IMR-90 (cell line): Measurements from ENCODE around the gene COL4A3. TPM values are rescaled to one million over a fixed set of nuclear protein-coding genes. Genes with fewer than 3 reads are reported as not detected.

Experiments
- ATAC-seq: fragments of 200-7000 bp; cut with Tn5 transposase; 2 replicates; pipeline ENCODE4 v1.9.1; 2020; ENCODE audit warnings: low read depth, mild to moderate bottlenecking, moderate library complexity
- BruUV-seq: library from RNA; stranded (reverse); fragments of 400-500 nt; replicated peaks from 2 replicates; lab custom pipeline; 2021; lab: Mats Ljungman, UMichigan
- CTCF ChIA-PET: fragments of 300-600 bp; formaldehyde crosslinking; extraction: SDS; loops from one replicate; lab custom pipeline; 2021; ENCODE audit warnings: antibody characterized with exemption; lab: Yijun Ruan, JAX
- POLR2A ChIA-PET: fragments of 300-600 bp; sonication (Branson Sonifier 250); formaldehyde crosslinking; loops from one replicate; lab custom pipeline; 2022; ENCODE audit warnings: antibody characterized with exemption; ENCODE audit not compliant: unreplicated experiment; lab: Charles Lee
- DNase-seq: peaks from one replicate; pipeline ENCODE4 v3.0.0; 2013
- H2AFZ ChIP-seq: replicated peaks from 2 replicates; pipeline ENCODE3; 2013; ENCODE audit warnings: low read length, mild to moderate bottlenecking; ENCODE audit not compliant: poor library complexity
- H2AK5ac ChIP-seq: 2 replicates; pipeline ENCODE4 v1.6.1; 2013; ENCODE audit warnings: low read depth, low read length, inconsistent platforms
- H2AK9ac ChIP-seq: replicated peaks from 2 replicates; pipeline ENCODE3; 2013; ENCODE audit warnings: mild to moderate bottlenecking, low read depth, low read length, moderate library complexity; ENCODE audit not compliant: poor library complexity
- H2BK120ac ChIP-seq: 2 replicates; pipeline ENCODE4 v1.6.1; 2013; ENCODE audit warnings: low read depth, low read length, inconsistent platforms
- H2BK15ac ChIP-seq: 3 replicates; pipeline ENCODE4 v1.6.1; 2013; ENCODE audit warnings: low read depth, low read length, inconsistent platforms
- H2BK20ac ChIP-seq: 2 replicates; pipeline ENCODE4 v1.6.1; 2013; ENCODE audit warnings: low read depth, mild to moderate bottlenecking, inconsistent platforms, low read length, moderate library complexity
- H2BK5ac ChIP-seq: 2 replicates; pipeline ENCODE4 v1.6.1; 2013; ENCODE audit warnings: mild to moderate bottlenecking, low read depth, low read length, inconsistent platforms; ENCODE audit not compliant: poor library complexity, severe bottlenecking
- H3K14ac ChIP-seq: replicated peaks from 2 replicates; pipeline ENCODE4 v1.6.1; 2013; ENCODE audit warnings: low read depth, low read length, inconsistent platforms
- H3K18ac ChIP-seq: 2 replicates; pipeline ENCODE4 v1.6.1; 2013; ENCODE audit warnings: low read depth, low read length, control low read depth
- H3K23ac ChIP-seq: 2 replicates; pipeline ENCODE4 v1.6.1; 2013; ENCODE audit warnings: low read depth, low read length, inconsistent platforms
- H3K27ac ChIP-seq: 2 replicates; pipeline ENCODE4 v1.5.1; 2013; ENCODE audit warnings: mild to moderate bottlenecking, control low read depth, low read length; ENCODE audit not compliant: insufficient read depth
- H3K27me3 ChIP-seq: 2 replicates; pipeline ENCODE4 v1.6.1; 2013; ENCODE audit warnings: low read length; ENCODE audit not compliant: control insufficient read depth, insufficient read depth
- H3K36me3 ChIP-seq: 2 replicates; pipeline ENCODE4 v1.6.1; 2013; ENCODE audit warnings: low read length, mixed read lengths; ENCODE audit not compliant: control insufficient read depth, insufficient read depth
- H3K4ac ChIP-seq: 2 replicates; pipeline ENCODE4 v1.6.1; 2013; ENCODE audit warnings: low read depth, low read length, inconsistent platforms
- H3K4me1 ChIP-seq: 2 replicates; pipeline ENCODE4 v1.6.1; 2013; ENCODE audit warnings: low read length, mixed read lengths; ENCODE audit not compliant: control insufficient read depth, insufficient read depth
- H3K4me2 ChIP-seq: 2 replicates; pipeline ENCODE4 v1.6.1; 2013; ENCODE audit warnings: low read depth, mild to moderate bottlenecking, control low read depth, low read length, moderate library complexity
- H3K4me3 ChIP-seq: 2 replicates; pipeline ENCODE4 v1.5.1; 2013; ENCODE audit warnings: low read depth, mild to moderate bottlenecking, control low read depth, low read length, moderate library complexity; ENCODE audit not compliant: insufficient read depth
- H3K56ac ChIP-seq: 2 replicates; pipeline ENCODE4 v1.6.1; 2013; ENCODE audit warnings: low read length, inconsistent platforms; ENCODE audit not compliant: insufficient read depth; ENCODE audit errors: extremely low read depth
- H3K79me1 ChIP-seq, 2 experiments: 2 replicates each; pipeline ENCODE4 v1.6.1; 2013; ENCODE audit warnings: low read length in 2 of 2, inconsistent platforms in 1 of 2, low read depth in 1 of 2
- H3K9ac ChIP-seq: 2 replicates; pipeline ENCODE4 v1.6.1; 2013; ENCODE audit warnings: low read depth, low read length, control low read depth
- H3K9me1 ChIP-seq: 2 replicates; pipeline ENCODE4 v1.6.1; 2013; ENCODE audit warnings: low read length, inconsistent platforms; ENCODE audit not compliant: insufficient read depth
- H3K9me3 ChIP-seq: 2 replicates; pipeline ENCODE4 v1.6.1; 2013; ENCODE audit warnings: low read length; ENCODE audit not compliant: control insufficient read depth, insufficient read depth
- H4K20me1 ChIP-seq: 2 replicates; pipeline ENCODE4 v1.6.1; 2013; ENCODE audit warnings: low read length, inconsistent platforms; ENCODE audit not compliant: insufficient read depth
- H4K5ac ChIP-seq: 2 replicates; pipeline ENCODE4 v1.6.1; 2013; ENCODE audit warnings: mild to moderate bottlenecking, low read depth, low read length, control low read depth
- H4K8ac ChIP-seq, 2 experiments: 2 replicates each; pipeline ENCODE4 v1.6.1; 2013; ENCODE audit warnings: low read depth in 2 of 2, low read length in 2 of 2, control low read depth in 1 of 2, inconsistent platforms in 1 of 2
- H4K91ac ChIP-seq: 2 replicates; pipeline ENCODE4 v1.6.1; 2013; ENCODE audit warnings: low read depth, low read length, inconsistent platforms; ENCODE audit not compliant: insufficient read depth
- BHLHE40 ChIP-seq: fragments of 150-350 bp; IDR thresholded peaks from 2 replicates; pipeline ENCODE4 v1.6.1; 2016; ENCODE audit warnings: mild to moderate bottlenecking, low read depth, low read length
- CEBPB ChIP-seq: IDR thresholded peaks from 2 replicates; pipeline ENCODE4 v1.6.1; 2012; ENCODE audit warnings: low read depth, low read length, improper control_type of control experiment
- CHD1 ChIP-seq: IDR thresholded peaks from 2 replicates; pipeline ENCODE4 v1.6.1; 2012; ENCODE audit warnings: low read depth, low read length, improper control_type of control experiment
- CTCF ChIP-seq: conservative IDR thresholded peaks from 2 replicates; pipeline ENCODE4 v1.5.1; 2012; ENCODE audit warnings: mild to moderate bottlenecking, low read depth, low read length, improper control_type of control experiment
- ELK1 ChIP-seq: fragments of 150-350 bp; IDR thresholded peaks from 2 replicates; pipeline ENCODE4 v1.6.1; 2016; ENCODE audit warnings: low read depth, mild to moderate bottlenecking, low read length, moderate library complexity, borderline replicate concordance
- FOS ChIP-seq: fragments of 150-350 bp; IDR thresholded peaks from 2 replicates; pipeline ENCODE4 v1.6.1; 2016; ENCODE audit warnings: low read depth, low read length
- MAFK ChIP-seq: IDR thresholded peaks from 2 replicates; pipeline ENCODE4 v1.6.1; 2012; ENCODE audit warnings: low read depth, low read length, improper control_type of control experiment
- MAZ ChIP-seq: IDR thresholded peaks from 2 replicates; pipeline ENCODE4 v1.6.1; 2012; ENCODE audit warnings: low read depth, mild to moderate bottlenecking, low read length, improper control_type of control experiment, moderate library complexity, borderline replicate concordance
- MXI1 ChIP-seq: IDR thresholded peaks from 2 replicates; pipeline ENCODE4 v1.6.1; 2012; ENCODE audit warnings: low read depth, mild to moderate bottlenecking, low read length, moderate library complexity, borderline replicate concordance
- NFE2L2 ChIP-seq: fragments of 150-350 bp; IDR thresholded peaks from 2 replicates; pipeline ENCODE4 v1.6.1; 2016; ENCODE audit warnings: low read depth, mild to moderate bottlenecking, low read length
- POLR2A ChIP-seq: IDR thresholded peaks from 2 replicates; pipeline ENCODE4 v1.6.1; 2012; ENCODE audit warnings: mild to moderate bottlenecking, low read depth, low read length
- RAD21 ChIP-seq: IDR thresholded peaks from 2 replicates; pipeline ENCODE4 v1.6.1; 2012; ENCODE audit warnings: low read length, improper control_type of control experiment
- RCOR1 ChIP-seq: IDR thresholded peaks from 2 replicates; pipeline ENCODE4 v1.6.1; 2012; ENCODE audit warnings: mild to moderate bottlenecking, low read length, improper control_type of control experiment; ENCODE audit not compliant: insufficient replicate concordance
- RFX5 ChIP-seq: IDR thresholded peaks from 2 replicates; pipeline ENCODE4 v1.8.0; 2012; ENCODE audit warnings: low read depth, mild to moderate bottlenecking, low read length, moderate library complexity
- SMC3 ChIP-seq: fragments of 150-350 bp; IDR thresholded peaks from 2 replicates; pipeline ENCODE4 v1.6.1; 2016; ENCODE audit warnings: low read depth, mild to moderate bottlenecking, antibody characterized with exemption, low read length, moderate library complexity
- USF2 ChIP-seq: fragments of 150-350 bp; IDR thresholded peaks from 2 replicates; pipeline ENCODE4 v1.6.1; 2017; ENCODE audit warnings: mild to moderate bottlenecking, antibody characterized with exemption, low read length, low read depth
- WGBS, 2 experiments: methylation state at CpG; one replicate each; pipeline versions ENCODE4 v1.1.5 to v1.1.7; 2013; ENCODE audit warnings: missing lambda C conversion rate in 2 of 2; ENCODE audit not compliant: insufficient read length in 1 of 2; ENCODE audit errors: extremely low coverage in 2 of 2; 5-methylcytosine and 5-hydroxymethylcytosine counted together
- dilution Hi-C: fragments of 300-500 bp; cut with HindIII; formaldehyde crosslinking; loops from one replicate; pipeline ENCODE4 v1.14.3; 2018; ENCODE audit warnings: low sequenced_read_pairs; ENCODE audit not compliant: unreplicated experiment
- in situ Hi-C: fragments of 300-500 bp; cut with MboI; formaldehyde crosslinking; loops from 3 replicates; pipeline ENCODE4 v1.14.3; 2019; ENCODE audit warnings: low sequenced_read_pairs, inconsistent platforms, mixed read lengths
- intact Hi-C: fragments of 100-400 bp; cut with micrococcal nuclease; formaldehyde crosslinking; loops from 2 replicates; pipeline ENCODE4 v1.10.0; 2022
- polyA plus RNA-seq, 3 experiments: library from polyadenylated mRNA; depleted of rRNA; stranded (reverse); fragments of >200 nt; gene quantifications; 2 replicates each; pipeline ENCODE4 v1.2.3, GENCODE V29; 2012; ENCODE audit warnings: low replicate concordance in 1 of 3
- total RNA-seq: library from RNA; depleted of rRNA; stranded (reverse); fragments of >200 nt; gene quantifications from 2 replicates; pipeline ENCODE4 v1.2.3, GENCODE V29; 2012

COL4A3 gene
- total and polyA plus RNA-seq, 2 of the 4 experiments (the other 2 are of a cell fraction), result not detected

- CTCF ChIA-PET, result no interaction called here
- TF ChIP-seq MAZ (no peak), NFE2L2 (no peak), CEBPB (no peak), RAD21 (no peak), MAFK (no peak), SMC3 (no peak), USF2 (no peak), RCOR1 (no peak), POLR2A (no peak), CTCF (no peak), MXI1 (no peak), ELK1 (no peak), FOS (no peak), CHD1 (no peak), RFX5 (no peak), BHLHE40 (no peak)
- intact Hi-C loops, result no loop called here
Measured at GRCh38 chr2:227148106-227148505, 16.3 kb upstream of the COL4A3 start.

More at GRCh38 chr2:227148106-227148505, 16.3 kb upstream of the COL4A3 start:
- no peak overlapping the region for H2BK120ac ChIP-seq
- DNase-seq (no peak), ATAC-seq (no peak)
- H4K8ac ChIP-seq, result no peak overlapping the region
- no peak overlapping the region for H2AK5ac ChIP-seq
- no peak overlapping the region for H3K4me2 ChIP-seq
- H2BK5ac ChIP-seq, result no peak overlapping the region
- BruUV-seq, result no TSS peak
- H3K14ac ChIP-seq, result no peak overlapping the region
- no peak overlapping the region for H3K27ac ChIP-seq
- H3K27me3 ChIP-seq, result no peaks in the 10 kb centered on the region; the same call in 1 of the 2 replicates
- H3K4ac ChIP-seq, result no peak overlapping the region
- H3K9me3 ChIP-seq, result no peaks in the 10 kb centered on the region
- no peak overlapping the region for H3K18ac ChIP-seq
- in situ Hi-C loops, result no loop called here
- H3K4me3 ChIP-seq, result no peak overlapping the region
- H4K5ac ChIP-seq, result no peak overlapping the region
- POLR2A ChIA-PET, result no interaction called here
- no peak overlapping the region for H3K9ac ChIP-seq
- no CpG with 5 or more reads among the region's 2 CpGs for WGBS, 2 experiments
- no peak overlapping the region for H2AFZ ChIP-seq
- no peak overlapping the region for H3K23ac ChIP-seq
- H2BK15ac ChIP-seq, result no peak overlapping the region
- H3K4me1 ChIP-seq, result no peaks in the 10 kb centered on the region
- dilution Hi-C loops, result no loop called here
- no peaks in the 10 kb centered on the region for H3K9me1 ChIP-seq
- H3K56ac ChIP-seq, result no peak overlapping the region
- no peak overlapping the region for H2BK20ac ChIP-seq
- no peak overlapping the region for H4K91ac ChIP-seq
- no peak overlapping the region for H2AK9ac ChIP-seq
- no peaks in the 10 kb centered on the region for H3K36me3 ChIP-seq
- H3K79me1 ChIP-seq, result no peaks in the 10 kb centered on the region
- H4K20me1 ChIP-seq, result no peaks in the 10 kb centered on the region
